HCT116 (cell line): ENCODE data around the gene BORCS5. TPM values are rescaled to one million over a fixed set of nuclear protein-coding genes. Genes with fewer than 3 reads are reported as not detected.

Experiments used
- ATAC-seq: fragments of 200-7000 bp; cut with Tn5 transposase; 2 replicates; pipeline ENCODE4 v1.9.1; 2020; ENCODE audit warnings: mild to moderate bottlenecking, moderate library complexity
- BruUV-seq: library from RNA; stranded (reverse); fragments of 400-500 nt; replicated peaks from 2 replicates; lab custom pipeline; 2021; lab: Mats Ljungman, UMichigan
- CTCF ChIA-PET: fragments of 300-600 bp; sonication (Branson Sonifier 250); formaldehyde crosslinking; loops from one replicate; lab custom pipeline; 2021; ENCODE audit warnings: antibody characterized with exemption; lab: Charles Lee
- POLR2A ChIA-PET: fragments of 300-600, 350-600 bp; sonication (Branson Sonifier 250); formaldehyde crosslinking; loops from one replicate; lab custom pipeline; 2021; ENCODE audit warnings: antibody characterized with exemption; lab: Charles Lee
- RAD21 ChIA-PET, 2 experiments: fragments of 300-600 bp; sonication (Branson Sonifier 250); formaldehyde crosslinking; loops; one replicate each; lab custom pipeline; 2023; ENCODE audit warnings: low total read pairs in 2 of 2; ENCODE audit not compliant: uncharacterized antibody in 2 of 2, unreplicated experiment in 2 of 2, low non-redundant PET in 1 of 2; lab: Charles Lee
- DNase-seq: peaks from one replicate; pipeline ENCODE4 v3.0.0-alpha.2; 2010; ENCODE audit warnings: low read depth, low spot score
- H2AFZ ChIP-seq: fragments of 200-600 bp; shearing (Covaris generic), sonication (generic); 2 replicates; pipeline ENCODE4 v1.6.1; 2017; ENCODE audit warnings: low read depth, mixed run types, mixed read lengths, antibody characterized with exemption, low read length; ENCODE audit not compliant: poor library complexity, severe bottlenecking
- H3K27ac ChIP-seq: 2 replicates; pipeline ENCODE4 v1.5.1; 2012; ENCODE audit warnings: low read depth, low read length
- H3K27me3 ChIP-seq: fragments of 200-600 bp; sonication (generic); 2 replicates; pipeline ENCODE4 v1.6.1; 2016; ENCODE audit warnings: mixed run types, low read length, mixed read lengths; ENCODE audit not compliant: insufficient read depth
- H3K36me3 ChIP-seq, 2 experiments: fragments of 200-500 bp in 1 of 2; fragments of 200-600 bp in 1 of 2; sonication (Bioruptor generic) in 1 of 2; sonication (generic) in 1 of 2; 2 replicates each; pipeline versions ENCODE4 v1.5.1 to v1.6.1; 2014 to 2016; ENCODE audit warnings: low read length in 2 of 2, inconsistent platforms in 1 of 2, mixed read lengths in 1 of 2, mixed run types in 1 of 2; ENCODE audit not compliant: insufficient read depth in 2 of 2, control insufficient read depth in 1 of 2
- H3K4me1 ChIP-seq, 2 experiments: fragments of 200-600 bp in 1 of 2; sonication (generic) in 1 of 2; 2 replicates each; pipeline versions ENCODE4 v1.5.1 to v1.6.1; 2012 to 2017; ENCODE audit warnings: low read length in 2 of 2, inconsistent platforms in 1 of 2, mild to moderate bottlenecking in 1 of 2, mixed read lengths in 1 of 2, mixed run types in 1 of 2, moderate library complexity in 1 of 2; ENCODE audit not compliant: insufficient read depth in 2 of 2, control insufficient read depth in 1 of 2
- H3K4me2 ChIP-seq: fragments of 200-600 bp; sonication (generic); 2 replicates; pipeline ENCODE4 v1.6.1; 2017; ENCODE audit warnings: mixed run types, low read length, mixed read lengths
- H3K4me3 ChIP-seq, 2 experiments: fragments of 200-600 bp in 1 of 2; sonication (generic) in 1 of 2; replicated peaks in 1 of 2; 2 replicates each; pipeline ENCODE4 v1.5.1; 2011 to 2016; ENCODE audit warnings: low read length in 2 of 2, control low read depth in 1 of 2, low read depth in 1 of 2, mild to moderate bottlenecking in 1 of 2, mixed read lengths in 1 of 2, mixed run types in 1 of 2
- H3K79me2 ChIP-seq: fragments of 200-600 bp; sonication (generic); 2 replicates; pipeline ENCODE4 v1.6.1; 2017; ENCODE audit warnings: mild to moderate bottlenecking, mixed run types, low read length, moderate library complexity, mixed read lengths; ENCODE audit not compliant: insufficient read depth
- H3K9ac ChIP-seq: fragments of 200-600 bp; sonication (generic); 2 replicates; pipeline ENCODE4 v1.6.1; 2016; ENCODE audit warnings: low read length, mixed read lengths
- H3K9me2 ChIP-seq: fragments of 200-600 bp; sonication (generic), shearing (Covaris generic); 2 replicates; pipeline ENCODE4 v1.6.1; 2017; ENCODE audit warnings: mixed run types, mild to moderate bottlenecking, moderate library complexity; ENCODE audit not compliant: insufficient read depth
- H3K9me3 ChIP-seq, 2 experiments: fragments of 200-500 bp in 1 of 2; fragments of 200-600 bp in 1 of 2; sonication (Bioruptor generic) in 1 of 2; sonication (generic) in 1 of 2; 2 replicates each; pipeline ENCODE4 v1.6.1; 2014 to 2017; ENCODE audit warnings: low read length in 2 of 2, mixed read lengths in 2 of 2, inconsistent platforms in 1 of 2, low read depth in 1 of 2, mild to moderate bottlenecking in 1 of 2, mixed run types in 1 of 2, moderate library complexity in 1 of 2; ENCODE audit not compliant: control insufficient read depth in 1 of 2, insufficient read depth in 1 of 2
- H4K20me1 ChIP-seq: fragments of 200-600 bp; sonication (generic), shearing (Covaris generic); 2 replicates; pipeline ENCODE4 v1.6.1; 2017; ENCODE audit warnings: mixed run types, mild to moderate bottlenecking, moderate library complexity; ENCODE audit not compliant: insufficient read depth
- ATF3 ChIP-seq: IDR thresholded peaks from 2 replicates; pipeline ENCODE4 v1.6.1; 2012
- CBX3 ChIP-seq: IDR thresholded peaks from 2 replicates; pipeline ENCODE4 v1.6.1; 2012; ENCODE audit warnings: low read depth
- EGR1 ChIP-seq: IDR thresholded peaks from 2 replicates; pipeline ENCODE4 v1.6.1; 2012; ENCODE audit warnings: low read depth
- EZH2 ChIP-seq: fragments of 200-600 bp; sonication (generic); IDR thresholded peaks from 2 replicates; pipeline ENCODE4 v1.6.1; 2017; ENCODE audit warnings: antibody characterized with exemption, mixed run types
- EZH2phosphoT487 ChIP-seq: fragments of 200-600 bp; IDR thresholded peaks from 2 replicates; pipeline ENCODE4 v1.6.1; 2018; ENCODE audit warnings: antibody characterized with exemption, borderline replicate concordance
- JUND ChIP-seq: IDR thresholded peaks from 2 replicates; pipeline ENCODE4 v1.6.1; 2012
- RAD21 ChIP-seq: IDR thresholded peaks from 2 replicates; pipeline ENCODE4 v1.6.1; 2012; ENCODE audit warnings: low read depth, mild to moderate bottlenecking
- REST ChIP-seq: IDR thresholded peaks from 2 replicates; pipeline ENCODE4 v1.6.1; 2012; ENCODE audit warnings: low read depth
- SIN3A ChIP-seq: IDR thresholded peaks from 2 replicates; pipeline ENCODE4 v1.6.1; 2012; ENCODE audit warnings: low read depth
- SP1 ChIP-seq: IDR thresholded peaks from 2 replicates; pipeline ENCODE4 v1.6.1; 2012; ENCODE audit warnings: low read depth
- YY1 ChIP-seq: IDR thresholded peaks from 2 replicates; pipeline ENCODE4 v1.6.1; 2011; ENCODE audit warnings: low read length, low read depth, moderate library complexity, mild to moderate bottlenecking; ENCODE audit not compliant: insufficient replicate concordance; ENCODE audit errors: extremely low read depth
- ZFX ChIP-seq: fragments of 450-650 bp; IDR thresholded peaks from 2 replicates; pipeline ENCODE4 v1.6.1; 2017
- ZNF274 ChIP-seq: fragments of 200-500 bp; sonication (Bioruptor generic); IDR thresholded peaks from 2 replicates; pipeline ENCODE4 v1.6.1; 2014; ENCODE audit warnings: mild to moderate bottlenecking, low read depth, low read length, inconsistent platforms
- intact Hi-C: fragments of 100-400 bp; cut with micrococcal nuclease; formaldehyde crosslinking; loops from 2 replicates; pipeline ENCODE4 v1.10.0; 2022
- total RNA-seq: library from RNA; stranded (reverse); gene quantifications from one replicate; pipeline ENCODE4 v1.2.1, GENCODE V29; 2021; ENCODE audit not compliant: unreplicated experiment

BORCS5 gene
- total RNA-seq, 1 experiment from 2014 or later, result 8.7 TPM

GRCh38 chr12:12491606-12492005 lies 134.7 kb downstream of the BORCS5 start:
- H3K27me3 ChIP-seq, result no peaks in the 10 kb centered on the region
- no peaks in the 10 kb centered on the region for H3K9me3 ChIP-seq
- TF ChIP-seq EZH2phosphoT487 (no peak), YY1 (no peak), SIN3A (no peak), ZFX (no peak), EGR1 (no peak), RAD21 (no peak), CBX3 (no peak), REST (no peak), JUND (no peak)
- ChIA-PET POLR2A (no interaction called here), RAD21 (no interaction called here), CTCF (no interaction called here)
- H3K27ac ChIP-seq, result no peak overlapping the region
- DNase-seq (no peak), ATAC-seq (no peak)
- no peaks in the 10 kb centered on the region for H4K20me1 ChIP-seq
- no peaks in the 10 kb centered on the region for H3K79me2 ChIP-seq
- no peaks in the 10 kb centered on the region for H3K4me1 ChIP-seq
- no TSS peak for BruUV-seq
- H3K9me2 ChIP-seq, result no peaks in the 10 kb centered on the region
- H3K9ac ChIP-seq, result no peak overlapping the region
- H3K4me3 ChIP-seq, result no peak overlapping the region
- no peaks in the 10 kb centered on the region for H3K36me3 ChIP-seq
- H2AFZ ChIP-seq, result no peak overlapping the region
- no peak overlapping the region for H3K4me2 ChIP-seq
- intact Hi-C loops, result no loop called here

- Histone ChIP-seq H4K20me1 (no peaks in the 10 kb centered on the region), H3K36me3 (no peaks in the 10 kb centered on the region), H2AFZ (no peak overlapping the region), H3K9me2 (no peaks in the 10 kb centered on the region), H3K27me3 (no peaks in the 10 kb centered on the region), H3K9ac (no peak overlapping the region), H3K4me1 (no peaks in the 10 kb centered on the region), H3K9me3 (no peaks in the 10 kb centered on the region), H3K4me3 (no peak overlapping the region), H3K27ac (no peak overlapping the region), H3K79me2 (no peaks in the 10 kb centered on the region), H3K4me2 (no peak overlapping the region)
- no TSS peak for BruUV-seq
- intact Hi-C loops, result no loop called here
- ChIA-PET POLR2A (no interaction called here), CTCF (no interaction called here), RAD21 (no interaction called here)
- DNase-seq (no peak), ATAC-seq (no peak)
- TF ChIP-seq EZH2phosphoT487 (no peak), YY1 (no peak), ZNF274 (no peak), SIN3A (no peak), RAD21 (no peak), SP1 (no peak), REST (no peak), EZH2 (no peak), ATF3 (no peak)
Observed at GRCh38 chr12:12492547-12492946, 135.7 kb downstream of the BORCS5 start.
